ENCODE measurements around the gene CDH15. TPM values are rescaled to one million over a fixed set of nuclear protein-coding genes. Genes with fewer than 3 reads are reported as not detected.
A peak's percentile ranks its signal among the peaks of the same experiment; 100 is the strongest.

Gene CDH15
- total and polyA plus RNA-seq, 5 donors from 2014 or later: 0.17 TPM; not detected in 4

DNA sequence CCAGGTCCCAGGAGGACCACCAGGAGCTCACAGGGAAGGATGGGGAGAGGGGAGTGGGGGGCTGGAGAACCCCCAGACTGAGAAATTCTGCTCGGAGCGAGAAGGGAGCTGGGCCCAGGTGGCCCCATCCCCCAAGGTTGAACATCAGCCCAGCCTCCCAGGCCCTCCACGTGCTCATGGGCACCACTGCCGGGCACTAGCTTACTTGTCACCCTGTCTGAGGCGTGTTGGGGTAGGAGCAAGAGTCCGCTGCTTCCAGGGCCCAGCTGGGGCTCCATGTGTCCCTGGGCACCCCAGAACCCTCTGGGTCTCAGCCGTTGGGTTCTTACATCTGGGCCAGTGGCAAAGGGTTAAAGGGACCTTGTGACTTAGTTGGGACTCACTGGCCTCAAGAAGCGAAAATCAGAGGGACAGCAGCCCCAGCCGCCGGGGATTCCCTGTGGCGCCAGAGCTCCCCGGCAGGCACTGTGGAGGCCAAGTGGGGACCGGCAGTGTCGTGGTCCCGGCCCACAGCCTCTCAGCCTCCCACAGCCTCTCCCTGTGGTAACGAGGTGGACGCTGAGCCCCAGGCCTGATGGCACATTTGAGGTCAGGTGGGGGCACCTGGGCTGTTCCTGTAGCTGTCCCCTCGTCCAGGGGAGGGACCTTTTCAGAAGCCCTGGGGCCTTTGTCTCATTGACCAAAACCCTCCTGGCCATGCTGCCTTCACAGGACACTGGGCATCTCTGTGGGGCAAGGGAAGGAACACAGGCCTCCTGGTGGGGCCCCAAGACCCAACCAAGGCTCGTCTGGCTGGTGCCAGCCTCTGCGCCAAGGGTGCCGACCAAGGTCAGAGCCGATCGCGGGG is 33.7 kb upstream of the CDH15 start:
- ATAC-seq (ENCODE audit: low read depth in 2 of 2): no peak
- H3K9me3 ChIP-seq (ENCODE audit: control insufficient read depth in 2 of 2, low read length in 2 of 2): no peaks in the 10 kb centered on the region
- Mint-ChIP-seq H3K4me3 (no peak overlapping the region), H3K27ac (no peak overlapping the region), H3K27me3 (no peaks in the 10 kb centered on the region), H3K4me1 (peaks cover 0 to 8% (median 1%) of the 10 kb centered on the region in 4 donors), H3K9me3 (no peaks in the 10 kb centered on the region), H3K36me3 (peaks cover 23% of the 10 kb centered on the region)
- no peaks in the 10 kb centered on the region for H3K27me3 ChIP-seq (ENCODE audit: control insufficient read depth, insufficient read depth, low read length)
- no peak overlapping the region for H3K4me3 ChIP-seq (ENCODE audit: low read depth, low read length)
- H3K4me1 ChIP-seq (ENCODE audit: control insufficient read depth, insufficient read depth, low read length, poor library complexity, severe bottlenecking): no peaks in the 10 kb centered on the region
- H3K36me3 ChIP-seq (ENCODE audit: control insufficient read depth, insufficient read depth, low read length): peaks cover 43% of the 10 kb centered on the region
- DNase-seq: no peak
- no peak overlapping the region for H3K27ac ChIP-seq (ENCODE audit: insufficient read depth, low read length, poor library complexity, severe bottlenecking)

- Histone ChIP-seq H3K27ac (ENCODE audit: insufficient read depth, low read length, poor library complexity, severe bottlenecking) (no peak overlapping the region), H3K4me1 (ENCODE audit: control insufficient read depth, insufficient read depth, low read length, poor library complexity, severe bottlenecking) (no peaks in the 10 kb centered on the region), H3K4me3 (ENCODE audit: low read depth, low read length) (no peak overlapping the region), H3K36me3 (ENCODE audit: control insufficient read depth, insufficient read depth, low read length) (peaks cover 38% of the 10 kb centered on the region), H3K27me3 (ENCODE audit: control insufficient read depth, insufficient read depth, low read length) (no peaks in the 10 kb centered on the region), H3K9me3 (ENCODE audit: control insufficient read depth in 2 of 2, low read length in 2 of 2) (no peaks in the 10 kb centered on the region)
- Mint-ChIP-seq H3K27me3 (no peaks in the 10 kb centered on the region), H3K27ac (peak overlapping the region in 1 of 3 donors; percentile 38), H3K4me1 (peaks cover 0 to 8% (median 1%) of the 10 kb centered on the region in 4 donors), H3K36me3 (peaks cover 23% of the 10 kb centered on the region), H3K4me3 (no peak overlapping the region), H3K9me3 (no peaks in the 10 kb centered on the region)
- DNase-seq: no peak
- ATAC-seq (ENCODE audit: low read depth in 2 of 2): no peak
Measured at GRCh38 chr16:89138513-89138795, 33.1 kb upstream of the CDH15 start.

GRCh38 chr16:89138843-89139520 is 32.6 kb upstream of the CDH15 start:
- Histone ChIP-seq H3K27ac (ENCODE audit: insufficient read depth, low read length, poor library complexity, severe bottlenecking) (no peak overlapping the region), H3K36me3 (ENCODE audit: control insufficient read depth, insufficient read depth, low read length) (peaks cover 33% of the 10 kb centered on the region), H3K27me3 (ENCODE audit: control insufficient read depth, insufficient read depth, low read length) (no peaks in the 10 kb centered on the region), H3K4me3 (ENCODE audit: low read depth, low read length) (no peak overlapping the region), H3K9me3 (ENCODE audit: control insufficient read depth in 2 of 2, low read length in 2 of 2) (no peaks in the 10 kb centered on the region), H3K4me1 (ENCODE audit: control insufficient read depth, insufficient read depth, low read length, poor library complexity, severe bottlenecking) (no peaks in the 10 kb centered on the region)
- ATAC-seq (ENCODE audit: low read depth in 2 of 2) (no peak), DNase-seq (no peak)
- Mint-ChIP-seq H3K27ac (peak overlapping the region in 1 of 3 donors; percentile 14), H3K4me3 (no peak overlapping the region), H3K27me3 (no peaks in the 10 kb centered on the region), H3K36me3 (peaks cover 20% of the 10 kb centered on the region), H3K4me1 (peaks cover 0 to 6% (median 1%) of the 10 kb centered on the region in 4 donors), H3K9me3 (no peaks in the 10 kb centered on the region)

DNA sequence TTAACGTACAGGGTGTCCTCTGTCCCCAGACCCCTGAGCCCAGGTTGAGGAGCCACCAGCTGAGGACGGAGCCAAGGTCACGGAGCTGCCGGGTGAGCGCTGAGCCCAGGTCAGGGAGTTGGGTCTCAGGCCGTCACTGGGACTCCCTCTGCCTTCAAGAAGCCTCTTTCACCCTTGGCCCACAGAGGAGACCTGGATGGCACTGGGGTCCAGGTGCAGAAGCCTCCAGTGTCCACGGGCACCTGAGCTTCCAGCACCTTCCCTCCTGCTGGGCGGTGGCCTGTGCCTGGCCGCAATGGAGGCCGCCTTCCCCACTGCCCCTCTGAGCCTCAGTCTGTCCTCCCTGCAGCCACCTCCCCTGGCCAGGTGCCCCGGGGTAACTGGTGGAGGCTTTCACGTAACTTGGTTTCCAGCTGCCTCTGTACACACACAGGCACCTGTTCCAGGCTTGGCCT is 31.6 kb upstream of the CDH15 start:
- H3K27me3 Mint-ChIP-seq: no peaks in the 10 kb centered on the region
- Histone ChIP-seq H3K36me3 (ENCODE audit: control insufficient read depth, insufficient read depth, low read length) (peaks cover 23% of the 10 kb centered on the region), H3K27ac (ENCODE audit: insufficient read depth, low read length, poor library complexity, severe bottlenecking) (no peak overlapping the region), H3K9me3 (ENCODE audit: control insufficient read depth in 2 of 2, low read length in 2 of 2) (no peaks in the 10 kb centered on the region), H3K4me1 (ENCODE audit: control insufficient read depth, insufficient read depth, low read length, poor library complexity, severe bottlenecking) (no peaks in the 10 kb centered on the region), H3K4me3 (ENCODE audit: low read depth, low read length) (no peak overlapping the region), H3K27me3 (ENCODE audit: control insufficient read depth, insufficient read depth, low read length) (no peaks in the 10 kb centered on the region)
- ATAC-seq (ENCODE audit: low read depth in 2 of 2) (no peak), DNase-seq (no peak)
- no peak overlapping the region for H3K27ac Mint-ChIP-seq
- peaks cover 0 to 3% (median 0%) of the 10 kb centered on the region in 4 donors for H3K4me1 Mint-ChIP-seq
- no peak overlapping the region for H3K4me3 Mint-ChIP-seq
- peaks cover 11% of the 10 kb centered on the region for H3K36me3 Mint-ChIP-seq
- no peaks in the 10 kb centered on the region for H3K9me3 Mint-ChIP-seq

DNA sequence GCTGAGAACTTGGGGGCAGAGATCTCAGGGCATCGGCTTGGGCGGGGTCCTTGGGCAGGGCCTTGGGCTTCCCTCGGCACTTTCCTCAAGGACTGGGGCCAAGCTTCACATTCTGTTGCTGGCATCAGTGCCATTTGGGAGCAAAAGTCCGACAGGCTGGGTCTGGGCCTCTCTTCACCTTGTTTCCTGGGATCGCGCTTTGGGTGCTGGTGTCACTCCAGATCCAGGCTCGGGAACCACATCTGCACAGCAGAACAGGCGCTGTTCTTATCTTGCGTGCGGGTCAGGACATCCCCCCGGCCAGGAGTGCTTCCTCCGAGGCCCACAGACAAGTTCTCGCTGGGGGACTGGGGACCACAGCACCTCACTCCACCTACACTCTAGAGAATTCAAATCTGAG is 31.1 kb upstream of the CDH15 start:
- Mint-ChIP-seq H3K27ac (no peak overlapping the region), H3K4me3 (no peak overlapping the region), H3K36me3 (peaks cover 11% of the 10 kb centered on the region), H3K4me1 (peaks cover 0 to 2% (median 0%) of the 10 kb centered on the region in 4 donors), H3K27me3 (no peaks in the 10 kb centered on the region), H3K9me3 (no peaks in the 10 kb centered on the region)
- Histone ChIP-seq H3K27me3 (ENCODE audit: control insufficient read depth, insufficient read depth, low read length) (no peaks in the 10 kb centered on the region), H3K4me3 (ENCODE audit: low read depth, low read length) (no peak overlapping the region), H3K4me1 (ENCODE audit: control insufficient read depth, insufficient read depth, low read length, poor library complexity, severe bottlenecking) (no peaks in the 10 kb centered on the region), H3K27ac (ENCODE audit: insufficient read depth, low read length, poor library complexity, severe bottlenecking) (no peak overlapping the region), H3K36me3 (ENCODE audit: control insufficient read depth, insufficient read depth, low read length) (peaks cover 21% of the 10 kb centered on the region), H3K9me3 (ENCODE audit: control insufficient read depth in 2 of 2, low read length in 2 of 2) (no peaks in the 10 kb centered on the region)
- DNase-seq (no peak), ATAC-seq (ENCODE audit: low read depth in 2 of 2) (no peak)

- DNase-seq (no peak), ATAC-seq (ENCODE audit: low read depth in 2 of 2) (no peak)
- no peak overlapping the region for H3K4me3 ChIP-seq (ENCODE audit: low read depth, low read length)
- H3K27me3 ChIP-seq (ENCODE audit: control insufficient read depth, insufficient read depth, low read length): no peaks in the 10 kb centered on the region
- Mint-ChIP-seq H3K4me3 (no peak overlapping the region), H3K36me3 (peaks cover 8% of the 10 kb centered on the region), H3K27ac (no peak overlapping the region), H3K4me1 (no peaks in the 10 kb centered on the region), H3K9me3 (no peaks in the 10 kb centered on the region), H3K27me3 (no peaks in the 10 kb centered on the region)
- H3K4me1 ChIP-seq (ENCODE audit: control insufficient read depth, insufficient read depth, low read length, poor library complexity, severe bottlenecking): no peaks in the 10 kb centered on the region
- H3K36me3 ChIP-seq (ENCODE audit: control insufficient read depth, insufficient read depth, low read length): peaks cover 22% of the 10 kb centered on the region
- no peaks in the 10 kb centered on the region for H3K9me3 ChIP-seq (ENCODE audit: control insufficient read depth in 2 of 2, low read length in 2 of 2)
- no peak overlapping the region for H3K27ac ChIP-seq (ENCODE audit: insufficient read depth, low read length, poor library complexity, severe bottlenecking)
Measured at GRCh38 chr16:89140981-89141883, 30.3 kb upstream of the CDH15 start.

DNA sequence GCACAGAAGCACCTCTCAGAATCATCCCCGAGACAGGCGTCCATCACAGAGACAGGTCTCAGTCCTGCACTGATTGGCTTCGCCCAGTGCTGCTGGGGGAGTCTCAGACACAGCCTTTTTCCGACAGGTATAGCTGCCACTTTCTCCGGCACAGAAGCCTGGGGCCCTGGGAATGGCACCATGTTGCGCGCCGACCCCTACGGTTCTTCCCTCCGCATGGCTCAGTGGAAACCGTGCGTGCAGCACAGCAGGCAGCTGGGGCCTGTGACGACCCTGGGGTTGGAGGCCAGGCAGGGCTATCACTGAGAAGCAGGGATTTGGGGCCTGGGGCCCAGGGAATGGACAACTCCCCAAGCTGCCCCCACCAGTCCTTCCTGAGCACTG is 29.7 kb upstream of the CDH15 start:
- H3K36me3 ChIP-seq (ENCODE audit: control insufficient read depth, insufficient read depth, low read length): peaks cover 26% of the 10 kb centered on the region
- H3K4me3 Mint-ChIP-seq: no peak overlapping the region
- no peak for ATAC-seq (ENCODE audit: low read depth in 2 of 2)

More for the DNA sequence above, 29.7 kb upstream of the CDH15 start:
- no peaks in the 10 kb centered on the region for H3K4me1 ChIP-seq (ENCODE audit: control insufficient read depth, insufficient read depth, low read length, poor library complexity, severe bottlenecking)
- no peak for DNase-seq
- H3K4me1 Mint-ChIP-seq: peaks cover 0 to 3% (median 0%) of the 10 kb centered on the region in 4 donors
- H3K9me3 Mint-ChIP-seq: no peaks in the 10 kb centered on the region
- no peak overlapping the region for H3K4me3 ChIP-seq (ENCODE audit: low read depth, low read length)
- no peaks in the 10 kb centered on the region for H3K27me3 Mint-ChIP-seq
- no peaks in the 10 kb centered on the region for H3K9me3 ChIP-seq (ENCODE audit: control insufficient read depth in 2 of 2, low read length in 2 of 2)
- no peak overlapping the region for H3K27ac ChIP-seq (ENCODE audit: insufficient read depth, low read length, poor library complexity, severe bottlenecking)
- peaks cover 8% of the 10 kb centered on the region for H3K36me3 Mint-ChIP-seq
- H3K27me3 ChIP-seq (ENCODE audit: control insufficient read depth, insufficient read depth, low read length): no peaks in the 10 kb centered on the region
- no peak overlapping the region for H3K27ac Mint-ChIP-seq
